Measurements from ENCODE around the gene SYT12. TPM values are rescaled to one million over a fixed set of nuclear protein-coding genes. Genes with fewer than 3 reads are reported as not detected.
"Not testable (repeated sequence)": the region's sequence is repeated elsewhere in the genome, so short reads cannot be mapped to it uniquely, and the experiment has no call there.

The SYT12 gene
- total RNA-seq, 1 donor from 2014 or later = not detected

DNA sequence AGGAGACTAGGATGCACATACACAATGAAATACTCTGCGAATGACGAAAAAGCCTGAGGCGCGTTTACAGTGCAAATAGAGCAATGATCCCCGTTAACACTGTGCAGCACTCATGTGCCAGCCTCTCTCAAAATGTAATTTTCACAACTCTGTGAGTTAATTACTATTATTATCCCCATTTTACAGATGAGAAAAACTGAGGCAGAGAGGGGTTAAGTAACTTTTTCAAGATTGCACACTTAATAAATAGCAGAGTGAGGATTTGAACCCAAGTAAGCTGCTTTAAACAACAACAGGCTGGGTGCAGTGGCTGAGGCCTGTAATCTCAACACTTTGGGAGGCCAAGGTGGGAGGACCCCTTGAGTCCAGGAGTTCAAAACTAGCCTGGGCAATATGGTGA, 21.6 kb upstream of the SYT12 start:
- H3K36me3 ChIP-seq = no peaks in the 10 kb centered on the region
- ATAC-seq (no peak), DNase-seq (no peak)
- intact Hi-C loops (cut with DNase I) = no loop called here
- no peak overlapping the region for H3K27ac ChIP-seq
- no peaks in the 10 kb centered on the region for H3K27me3 ChIP-seq (ENCODE audit: low read depth)
- no peak overlapping the region for H3K4me3 ChIP-seq
- H3K4me1 ChIP-seq = no peaks in the 10 kb centered on the region
- no peaks in the 10 kb centered on the region for H3K9me3 ChIP-seq
- TF ChIP-seq, protein P1, sequence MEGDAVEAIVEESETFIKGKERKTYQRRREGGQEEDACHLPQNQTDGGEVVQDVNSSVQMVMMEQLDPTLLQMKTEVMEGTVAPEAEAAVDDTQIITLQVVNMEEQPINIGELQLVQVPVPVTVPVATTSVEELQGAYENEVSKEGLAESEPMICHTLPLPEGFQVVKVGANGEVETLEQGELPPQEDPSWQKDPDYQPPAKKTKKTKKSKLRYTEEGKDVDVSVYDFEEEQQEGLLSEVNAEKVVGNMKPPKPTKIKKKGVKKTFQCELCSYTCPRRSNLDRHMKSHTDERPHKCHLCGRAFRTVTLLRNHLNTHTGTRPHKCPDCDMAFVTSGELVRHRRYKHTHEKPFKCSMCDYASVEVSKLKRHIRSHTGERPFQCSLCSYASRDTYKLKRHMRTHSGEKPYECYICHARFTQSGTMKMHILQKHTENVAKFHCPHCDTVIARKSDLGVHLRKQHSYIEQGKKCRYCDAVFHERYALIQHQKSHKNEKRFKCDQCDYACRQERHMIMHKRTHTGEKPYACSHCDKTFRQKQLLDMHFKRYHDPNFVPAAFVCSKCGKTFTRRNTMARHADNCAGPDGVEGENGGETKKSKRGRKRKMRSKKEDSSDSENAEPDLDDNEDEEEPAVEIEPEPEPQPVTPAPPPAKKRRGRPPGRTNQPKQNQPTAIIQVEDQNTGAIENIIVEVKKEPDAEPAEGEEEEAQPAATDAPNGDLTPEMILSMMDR (IDR thresholded peaks at IDR 0.05) = no peak

DNA sequence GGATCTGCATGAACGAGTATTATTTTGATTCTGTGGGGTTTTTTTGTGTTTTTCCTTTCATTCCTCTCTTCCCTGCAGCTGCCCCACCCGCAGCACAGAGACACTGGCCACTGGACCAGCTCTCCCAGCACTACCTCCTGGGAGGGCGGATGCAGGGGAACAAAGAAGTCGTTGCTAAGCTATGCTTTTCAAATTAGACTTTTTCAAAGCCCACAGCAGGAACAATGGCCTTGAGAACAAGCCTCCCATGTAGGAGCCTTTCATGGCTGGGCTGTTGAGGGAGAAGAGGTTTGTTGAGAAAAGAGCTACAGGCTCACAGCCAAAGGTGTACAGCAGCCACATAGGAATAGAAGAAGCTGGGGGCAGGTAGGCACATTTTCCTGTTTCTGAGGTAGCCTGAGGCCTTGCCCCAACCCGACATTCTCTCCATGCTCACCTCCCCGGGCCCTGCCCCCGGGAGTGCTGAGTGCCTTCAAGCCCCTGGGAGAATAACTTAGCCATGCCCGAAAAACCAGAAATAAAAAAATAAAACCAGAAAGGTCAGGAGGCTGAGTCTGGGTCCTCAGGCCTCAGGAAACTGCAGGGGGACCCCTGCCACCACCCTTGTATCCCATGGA, 20.5 kb upstream of the SYT12 start:
- DNase-seq (no peak), ATAC-seq (no peak)
- TF ChIP-seq, protein P1 (IDR thresholded peaks at IDR 0.05) = no peak
- H3K9me3 ChIP-seq = no peaks in the 10 kb centered on the region
- no peaks in the 10 kb centered on the region for H3K4me1 ChIP-seq
- intact Hi-C loops (cut with DNase I) = no loop called here
- no peaks in the 10 kb centered on the region for H3K36me3 ChIP-seq
- no peak overlapping the region for H3K4me3 ChIP-seq
- no peak overlapping the region for H3K27ac ChIP-seq
- no peaks in the 10 kb centered on the region for H3K27me3 ChIP-seq (ENCODE audit: low read depth)

DNA sequence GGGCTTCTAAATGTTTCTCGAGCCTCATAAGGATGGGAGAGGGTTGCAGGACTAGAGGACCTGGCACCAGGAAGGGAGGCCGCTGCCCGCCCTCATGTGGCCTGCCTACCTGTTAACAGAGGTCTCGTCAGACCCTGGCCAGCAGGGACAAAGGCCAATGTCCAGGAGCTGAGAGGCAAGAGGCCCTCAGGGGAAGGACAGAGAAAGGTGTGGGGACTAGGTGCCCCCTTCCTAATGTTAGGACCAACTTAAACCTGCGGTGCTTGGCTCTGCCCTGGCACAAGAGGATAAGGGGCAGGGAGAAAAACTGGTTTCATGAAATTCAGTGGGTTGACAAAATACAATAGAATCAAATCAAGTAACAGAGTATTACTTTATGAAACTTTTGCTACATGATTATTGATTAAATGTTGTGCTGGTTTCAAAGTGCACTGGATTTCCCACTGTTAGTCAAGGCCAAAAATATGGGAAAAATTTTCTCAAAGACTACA, 20.0 kb upstream of the SYT12 start:
- no peak overlapping the region for H3K4me3 ChIP-seq
- no peaks in the 10 kb centered on the region for H3K4me1 ChIP-seq
- TF ChIP-seq, protein P1 (IDR thresholded peaks at IDR 0.05) = no peak
- H3K9me3 ChIP-seq = no peaks in the 10 kb centered on the region
- no peak overlapping the region for H3K27ac ChIP-seq
- DNase-seq (no peak), ATAC-seq (no peak)
- intact Hi-C loops (cut with DNase I) = no loop called here
- H3K36me3 ChIP-seq = no peaks in the 10 kb centered on the region
- H3K27me3 ChIP-seq (ENCODE audit: low read depth) = no peaks in the 10 kb centered on the region

DNA sequence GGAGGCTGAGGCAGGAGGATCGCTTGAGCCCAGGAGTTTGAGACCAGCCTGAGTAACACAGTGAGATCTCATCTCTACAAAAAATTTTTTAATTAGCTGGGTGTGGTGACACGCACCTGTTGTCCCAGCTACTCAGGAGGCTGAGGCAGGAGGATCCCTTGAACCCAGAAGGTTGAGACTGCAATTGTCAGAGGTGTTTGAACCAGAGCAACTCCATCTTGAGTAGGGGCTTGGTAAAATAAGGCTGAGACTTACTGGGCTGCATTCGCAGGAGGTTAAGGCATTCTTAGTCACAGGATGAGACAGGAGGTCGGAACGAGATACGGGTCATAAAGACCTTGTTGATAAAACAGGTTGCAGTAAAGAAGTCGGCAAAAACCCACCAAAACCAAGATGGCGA, 17.7 kb upstream of the SYT12 start:
- ATAC-seq; H3K27ac ChIP-seq; H3K27me3 ChIP-seq (ENCODE audit: low read depth); H3K9me3 ChIP-seq; H3K4me3 ChIP-seq; H3K36me3 ChIP-seq; H3K4me1 ChIP-seq; DNase-seq; intact Hi-C loops (cut with DNase I): not testable (repeated sequence)

DNA sequence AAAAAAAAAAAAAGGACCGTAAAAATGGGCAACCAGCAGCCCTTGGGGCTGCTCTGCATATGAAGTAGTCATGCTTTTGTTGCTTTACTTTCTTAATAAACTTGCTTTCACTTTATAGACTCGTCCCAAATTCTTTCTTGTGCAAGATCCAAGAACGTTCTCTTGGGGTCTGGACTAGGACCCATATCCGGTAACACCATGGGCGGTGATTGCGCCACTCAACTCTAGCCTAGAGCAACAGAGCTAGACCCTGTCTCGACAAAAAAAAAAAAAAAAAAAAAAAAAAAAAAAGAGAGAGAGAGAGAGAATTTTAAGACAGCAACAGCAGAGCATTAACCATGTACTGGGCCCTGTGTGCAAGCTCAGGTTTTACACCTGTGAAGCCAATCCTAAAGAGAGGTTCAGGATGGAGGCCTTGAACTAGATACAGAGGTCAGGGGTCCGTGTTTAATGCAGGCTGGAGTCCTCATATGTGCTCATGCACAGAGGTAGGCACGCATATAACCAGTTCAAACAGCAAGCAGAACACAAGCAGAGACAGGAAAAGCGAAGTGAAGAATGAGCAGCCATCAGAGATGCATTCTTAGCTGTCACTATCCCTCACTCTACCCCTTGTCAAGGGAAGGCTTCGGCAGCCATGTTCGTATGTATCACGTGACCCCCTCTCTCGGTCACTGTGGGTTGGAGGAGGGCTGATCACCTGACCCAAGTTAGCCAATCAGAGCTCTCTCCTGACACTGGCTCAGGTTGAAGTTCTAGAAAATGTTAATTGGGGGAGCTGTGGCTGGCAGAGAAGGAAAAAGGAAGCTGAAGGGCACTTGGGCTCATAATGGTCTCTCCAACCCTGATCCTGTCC, 16.7 kb upstream of the SYT12 start:
- DNase-seq = no peak
- Histone ChIP-seq H3K4me3 (no peak overlapping the region), H3K27me3 (ENCODE audit: low read depth) (no peaks in the 10 kb centered on the region), H3K9me3 (no peaks in the 10 kb centered on the region), H3K27ac (no peak overlapping the region), H3K36me3 (no peaks in the 10 kb centered on the region), H3K4me1 (no peaks in the 10 kb centered on the region)
- TF ChIP-seq, protein P1 (IDR thresholded peaks at IDR 0.05) = no peak
- ATAC-seq = no peak
- intact Hi-C loops (cut with DNase I) = no loop called here

DNA sequence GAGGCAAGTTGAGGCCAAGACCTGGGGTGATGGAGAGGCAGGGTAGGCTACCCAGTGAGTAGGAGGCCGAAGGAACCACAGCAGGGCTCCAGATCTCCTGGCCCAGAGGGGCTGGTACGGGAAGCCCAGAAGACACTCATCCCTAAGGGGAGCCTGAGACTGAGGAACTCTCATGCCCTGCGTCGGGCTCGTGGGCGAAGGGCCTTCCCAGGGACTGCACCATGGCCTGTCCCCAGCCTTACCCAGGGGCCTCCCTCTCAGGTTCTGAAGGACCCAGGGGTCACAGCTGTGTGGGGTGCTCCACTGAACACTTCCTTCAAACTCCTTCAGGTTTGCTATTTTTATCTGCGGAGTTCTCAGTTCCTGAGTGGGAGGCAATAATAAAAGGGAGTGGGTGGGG, 15.8 kb upstream of the SYT12 start:
- no peak overlapping the region for H3K27ac ChIP-seq
- H3K4me3 ChIP-seq = no peak overlapping the region
- ATAC-seq = no peak
- DNase-seq = no peak
- no peaks in the 10 kb centered on the region for H3K9me3 ChIP-seq
- intact Hi-C loops (cut with DNase I) = no loop called here
- H3K27me3 ChIP-seq (ENCODE audit: low read depth) = no peaks in the 10 kb centered on the region
- no peaks in the 10 kb centered on the region for H3K36me3 ChIP-seq
- H3K4me1 ChIP-seq = no peaks in the 10 kb centered on the region
- TF ChIP-seq, protein P1 (IDR thresholded peaks at IDR 0.05) = no peak
